H1 (cell line): Measurements from ENCODE around the gene NAP1L1. TPM values are rescaled to one million over a fixed set of nuclear protein-coding genes. Genes with fewer than 3 reads are reported as not detected.

Source experiments
- CTCF ChIA-PET: fragments of 300-600 bp; sonication (Branson Sonifier 250); formaldehyde crosslinking; loops from one replicate; lab custom pipeline; 2021; ENCODE audit not compliant: partially characterized antibody; lab: Charles Lee
- POLR2A ChIA-PET: fragments of 300-600 bp; sonication (Branson Sonifier 250); formaldehyde crosslinking; loops from one replicate; lab custom pipeline; 2021; ENCODE audit warnings: inconsistent platforms; ENCODE audit not compliant: partially characterized antibody; lab: Charles Lee
- DNase-seq, 2 experiments: peaks; one replicate each; pipeline versions ENCODE4 v3.0.0 to v3.0.0-alpha.2; 2010 to 2022; ENCODE audit warnings: low spot score in 2 of 2, low read depth in 1 of 2, mixed read lengths in 1 of 2
- FAIRE-seq: peaks from 2 replicates; lab custom pipeline; 2011; peaks lifted over from hg19 to GRCh38; lab: Jason Lieb, UNC
- H2AFZ ChIP-seq: 2 replicates; pipeline ENCODE4 v1.8.1; 2012; ENCODE audit warnings: low read length, inconsistent platforms
- H2AK5ac ChIP-seq: 2 replicates; pipeline ENCODE4 v1.6.1; 2013; ENCODE audit warnings: low read depth, low read length
- H2BK120ac ChIP-seq: replicated peaks from 2 replicates; pipeline ENCODE3; 2013; ENCODE audit warnings: low read depth, low read length, inconsistent platforms
- H2BK12ac ChIP-seq: 2 replicates; pipeline ENCODE4 v1.6.1; 2013; ENCODE audit warnings: low read depth, low read length
- H2BK15ac ChIP-seq: 2 replicates; pipeline ENCODE4 v1.6.1; 2013; ENCODE audit warnings: low read length
- H2BK20ac ChIP-seq: 2 replicates; pipeline ENCODE4 v1.6.1; 2013; ENCODE audit warnings: low read length
- H2BK5ac ChIP-seq: 2 replicates; pipeline ENCODE4 v1.6.1; 2013; ENCODE audit warnings: low read depth, low read length
- H3K14ac ChIP-seq: 2 replicates; pipeline ENCODE4 v1.6.1; 2013; ENCODE audit warnings: inconsistent platforms; ENCODE audit not compliant: insufficient read length
- H3K18ac ChIP-seq: 2 replicates; pipeline ENCODE4 v1.6.1; 2013; ENCODE audit warnings: low read length; ENCODE audit errors: extremely low read depth
- H3K23ac ChIP-seq: 2 replicates; pipeline ENCODE4 v1.6.1; 2013; ENCODE audit warnings: inconsistent platforms; ENCODE audit not compliant: insufficient read length
- H3K23me2 ChIP-seq: 2 replicates; pipeline ENCODE4 v1.6.1; 2013; ENCODE audit warnings: low read depth, low read length
- H3K27ac ChIP-seq: 2 replicates; pipeline ENCODE4 v1.6.1; 2011; ENCODE audit warnings: low read depth, low read length, inconsistent platforms
- H3K27me3 ChIP-seq, 4 experiments: replicated peaks in 1 of 4; 1 replicate in 1 of 4; 2 replicates in 3 of 4; pipeline versions ENCODE4 v1.6.1 to v1.8.1; 2011 to 2013; ENCODE audit warnings: low read length in 3 of 4, mild to moderate bottlenecking in 3 of 4, inconsistent platforms in 2 of 4, mixed read lengths in 2 of 4, moderate library complexity in 1 of 4; ENCODE audit not compliant: control insufficient read depth in 3 of 4, insufficient read depth in 3 of 4; ENCODE audit errors: extremely low read depth in 1 of 4
- H3K36me3 ChIP-seq, 4 experiments: 2 replicates each; pipeline versions ENCODE4 v1.6.1 to v1.8.1; 2011 to 2013; ENCODE audit warnings: mild to moderate bottlenecking in 4 of 4, low read length in 3 of 4, moderate library complexity in 2 of 4, control low read depth in 1 of 4, inconsistent platforms in 1 of 4; ENCODE audit not compliant: insufficient read depth in 4 of 4, control insufficient read depth in 2 of 4
- H3K4ac ChIP-seq: replicated peaks from 2 replicates; pipeline ENCODE3; 2013; ENCODE audit warnings: low read length, low read depth, mixed read lengths, inconsistent platforms; ENCODE audit not compliant: insufficient read length
- H3K4me1 ChIP-seq, 4 experiments: replicated peaks in 1 of 4; 1 replicate in 1 of 4; 2 replicates in 3 of 4; pipeline versions ENCODE4 v1.6.1 to v1.8.1; 2011 to 2013; ENCODE audit warnings: low read length in 3 of 4, inconsistent platforms in 2 of 4, mixed read lengths in 1 of 4; ENCODE audit not compliant: insufficient read depth in 4 of 4, control insufficient read depth in 3 of 4
- H3K4me2 ChIP-seq, 2 experiments: 2 replicates each; pipeline versions ENCODE4 v1.6.1 to v1.8.1; 2011 to 2013; ENCODE audit warnings: low read depth in 2 of 2, low read length in 2 of 2, control low read depth in 1 of 2, inconsistent platforms in 1 of 2, mild to moderate bottlenecking in 1 of 2; ENCODE audit not compliant: insufficient read depth in 1 of 2
- H3K4me3 ChIP-seq, 4 experiments: fragments of 200-600, 300-600 bp in 1 of 4; sonication (generic), shearing (Covaris generic), sonication (Bioruptor Twin) in 1 of 4; 2 replicates each; pipeline versions ENCODE4 v1.5.1 to v1.8.1; 2011 to 2016; ENCODE audit warnings: low read length in 4 of 4, low read depth in 3 of 4, control low read depth in 2 of 4, inconsistent platforms in 2 of 4, mild to moderate bottlenecking in 2 of 4, mixed read lengths in 1 of 4, moderate library complexity in 1 of 4; ENCODE audit not compliant: insufficient read depth in 2 of 4; ENCODE audit errors: extremely low read depth in 1 of 4
- H3K56ac ChIP-seq: replicated peaks from 2 replicates; pipeline ENCODE3; 2013; ENCODE audit warnings: low read depth, mild to moderate bottlenecking, mixed read lengths, low read length, inconsistent platforms; ENCODE audit not compliant: insufficient read length
- H3K79me1 ChIP-seq: 2 replicates; pipeline ENCODE4 v1.6.1; 2013; ENCODE audit warnings: low read depth, low read length, control low read depth
- H3K79me2 ChIP-seq, 2 experiments: 2 replicates each; pipeline versions ENCODE4 v1.6.1 to v1.8.1; 2012 to 2013; ENCODE audit warnings: low read length in 2 of 2, mild to moderate bottlenecking in 2 of 2, inconsistent platforms in 1 of 2; ENCODE audit not compliant: insufficient read depth in 2 of 2, control insufficient read depth in 1 of 2
- H3K9ac ChIP-seq, 4 experiments: replicated peaks in 1 of 4; 1 replicate in 1 of 4; 2 replicates in 3 of 4; pipeline versions ENCODE4 v1.6.1 to v1.8.1; 2011 to 2013; ENCODE audit warnings: low read depth in 3 of 4, low read length in 3 of 4, control low read depth in 2 of 4, mild to moderate bottlenecking in 2 of 4, moderate library complexity in 2 of 4, inconsistent platforms in 1 of 4; ENCODE audit errors: extremely low read depth in 1 of 4
- H3K9me3 ChIP-seq, 2 experiments: 2 replicates each; pipeline versions ENCODE4 v1.6.1 to v1.8.1; 2012 to 2013; ENCODE audit warnings: mild to moderate bottlenecking in 2 of 2, moderate library complexity in 2 of 2, control low read depth in 1 of 2, inconsistent platforms in 1 of 2, low read depth in 1 of 2, low read length in 1 of 2, mixed read lengths in 1 of 2; ENCODE audit not compliant: insufficient read depth in 2 of 2
- H4K20me1 ChIP-seq, 2 experiments: replicated peaks in 1 of 2; 2 replicates each; pipeline versions ENCODE3 to v1.8.1; 2011 to 2013; ENCODE audit warnings: inconsistent platforms in 2 of 2, low read length in 2 of 2, mild to moderate bottlenecking in 1 of 2; ENCODE audit not compliant: insufficient read depth in 2 of 2, control insufficient read depth in 1 of 2
- H4K5ac ChIP-seq: 2 replicates; pipeline ENCODE4 v1.6.1; 2013; ENCODE audit warnings: low read length, low read depth, mixed read lengths, inconsistent platforms; ENCODE audit not compliant: insufficient read length
- H4K8ac ChIP-seq: 2 replicates; pipeline ENCODE4 v1.8.0; 2013; ENCODE audit warnings: mild to moderate bottlenecking, moderate library complexity, low read length, inconsistent platforms; ENCODE audit not compliant: insufficient read depth; ENCODE audit errors: extremely low read depth
- H4K91ac ChIP-seq: replicated peaks from 2 replicates; pipeline ENCODE3; 2013; ENCODE audit warnings: low read length, mixed read lengths, inconsistent platforms; ENCODE audit not compliant: insufficient read length
- MAFK ChIP-seq: IDR thresholded peaks from 2 replicates; pipeline ENCODE4 v1.6.1; 2012; ENCODE audit warnings: low read depth, mild to moderate bottlenecking, improper control_type of control experiment, low read length
- WGBS, 2 experiments: shearing (Covaris generic) in 1 of 2; methylation state at CpG; one replicate each; pipeline versions ENCODE4 v1.1.6 to v1.1.7; 2013 to 2015; ENCODE audit warnings: low lambda C conversion rate in 2 of 2, mixed read lengths in 2 of 2, inconsistent platforms in 1 of 2, low coverage in 1 of 2, missing lambda C conversion rate in 1 of 2; ENCODE audit not compliant: insufficient replicate concordance in 2 of 2, insufficient coverage in 1 of 2, insufficient read length in 1 of 2; ENCODE audit errors: extremely low coverage in 1 of 2, missing lambda C conversion rate in 1 of 2; 5-methylcytosine and 5-hydroxymethylcytosine counted together
- polyA plus RNA-seq, 7 experiments: library from polyadenylated mRNA; depleted of rRNA in 3 of 7; stranded (reverse) in 5 of 7; unstranded in 2 of 7; fragments of >200 nt in 5 of 7; fragments of 200-250 nt in 2 of 7; gene quantifications; 1 replicate in 5 of 7; 2 replicates in 1 of 7; 4 replicates in 1 of 7; pipeline versions ENCODE4 v1.2.1 to v1.2.3, GENCODE V29; 2011 to 2013; ENCODE audit warnings: missing spikeins in 2 of 7, mixed read lengths in 2 of 7
- total RNA-seq: library from RNA; stranded (reverse); fragmentation: NEBNext Ultra II Directional; extraction: Animal tissue kit (Norgen Biotek cat#: 25700); gene quantifications from 2 replicates; pipeline ENCODE4 v1.2.1, GENCODE V29; 2021

NAP1L1 gene
- total and polyA plus RNA-seq, 2 of the 8 experiments (the other 6 are each of a cell fraction or from before 2014, with no cell fraction given) = 202 to 1,159 TPM

DNA sequence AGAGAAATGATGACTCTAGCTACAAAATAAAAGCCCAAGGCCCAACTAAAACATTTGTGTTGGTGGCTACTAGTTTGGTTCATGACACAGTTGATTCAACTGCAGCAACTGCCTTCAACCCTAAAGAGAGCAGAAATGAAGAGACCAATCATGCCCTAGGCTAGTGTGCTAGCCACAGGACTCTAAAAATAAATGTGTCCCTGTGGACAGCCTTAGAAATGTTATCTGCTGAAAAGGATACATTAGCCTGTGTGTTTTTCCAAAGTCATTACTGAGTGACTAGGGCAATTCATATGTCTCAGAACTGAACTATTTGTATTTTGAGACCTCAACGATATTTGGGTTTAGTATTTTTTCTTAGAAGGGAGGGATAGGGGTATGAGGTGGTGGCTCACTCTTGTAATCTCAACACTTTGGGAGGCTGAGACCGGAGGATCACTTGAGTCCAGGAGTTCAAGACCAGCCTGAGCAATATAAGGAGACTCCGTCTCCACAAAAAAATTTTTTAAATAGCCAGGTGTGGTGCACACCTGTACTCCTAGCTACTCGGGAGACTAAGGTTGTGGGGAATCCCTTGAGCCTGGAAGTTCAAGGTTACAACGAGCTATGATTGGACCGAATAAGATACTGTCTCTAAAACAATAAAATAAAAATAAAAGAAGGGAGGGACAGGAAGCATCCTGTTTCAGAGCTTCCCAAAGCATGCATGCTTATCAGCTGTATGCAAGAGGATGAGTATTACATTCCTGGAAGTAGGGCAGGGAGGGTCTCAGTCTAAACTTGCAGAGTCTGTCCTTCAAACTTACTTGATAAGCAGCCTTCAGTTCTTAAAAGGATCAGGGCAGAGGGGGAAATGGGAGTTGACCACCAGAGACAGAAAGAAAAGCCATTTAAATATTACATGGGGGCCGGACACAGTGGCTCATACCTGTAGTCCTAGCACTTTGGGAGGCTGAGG is 29.6 kb upstream of the NAP1L1 start:
- FAIRE-seq (no peak), DNase-seq (no peak)
- no peaks in the 10 kb centered on the region for H3K79me1 ChIP-seq
- H3K23me2 ChIP-seq = no peaks in the 10 kb centered on the region
- no peak overlapping the region for H4K5ac ChIP-seq
- no peaks in the 10 kb centered on the region for H3K27me3 ChIP-seq
- CTCF ChIA-PET = interaction anchor here (0.7 to 1.8 kb wide), 4 partner anchors 32 to 524 kb away, joined by 3 to 6 read pairs (median 4); no protein-coding TSS in a partner anchor
- POLR2A ChIA-PET = interaction anchor here (0.6 to 1.2 kb wide), 2 partner anchors 31 to 374 kb away, joined by 3 read pairs; no protein-coding TSS in a partner anchor
- 91% methylated on average over 7 of the region's 7 CpGs; no CpG with 5 or more reads in 1 of the 2 experiments for WGBS, 2 experiments
- no peak overlapping the region for H3K4me2 ChIP-seq
- H3K14ac ChIP-seq = no peak overlapping the region
- no peak overlapping the region for H2AFZ ChIP-seq
- H2BK15ac ChIP-seq = no peak overlapping the region
- no peak overlapping the region for H2BK12ac ChIP-seq
- no peak overlapping the region for H3K9ac ChIP-seq
- H3K4ac ChIP-seq = no peak overlapping the region
- H2BK5ac ChIP-seq = no peak overlapping the region
- no peak overlapping the region for H2BK120ac ChIP-seq
- H2AK5ac ChIP-seq = no peak overlapping the region
- H3K36me3 ChIP-seq = no peaks in the 10 kb centered on the region
- no peaks in the 10 kb centered on the region for H3K4me1 ChIP-seq
- no peak overlapping the region for H2BK20ac ChIP-seq
- H3K9me3 ChIP-seq = no peaks in the 10 kb centered on the region
- no peak for TF ChIP-seq MAFK
- H3K56ac ChIP-seq = no peak overlapping the region
- H3K27ac ChIP-seq = no peak overlapping the region
- no peak overlapping the region for H4K91ac ChIP-seq
- no peaks in the 10 kb centered on the region for H4K20me1 ChIP-seq
- H3K18ac ChIP-seq = no peak overlapping the region
- no peak overlapping the region for H4K8ac ChIP-seq
- H3K79me2 ChIP-seq = no peaks in the 10 kb centered on the region
- H3K23ac ChIP-seq = no peak overlapping the region
- no peak overlapping the region for H3K4me3 ChIP-seq
